HL-60 (cell line): ENCODE results near the gene TTYH2.

Source experiments
- DNase-seq, 2 experiments: peaks; one replicate each; pipeline ENCODE4 v3.0.0-alpha.2; 2010 to 2020; ENCODE audit warnings: low read depth in 1 of 2, low spot score in 1 of 2
- H3K27ac ChIP-seq: fragments of 250-450 bp; sonication (Bioruptor Pico); replicated peaks from 2 replicates; pipeline ENCODE4 v1.5.1; 2020; ENCODE audit warnings: mild to moderate bottlenecking, moderate library complexity
- H3K27me3 ChIP-seq: fragments of 250-450 bp; sonication (Bioruptor Pico); 2 replicates; pipeline ENCODE4 v1.5.1; 2021; ENCODE audit warnings: mild to moderate bottlenecking, moderate library complexity; ENCODE audit not compliant: insufficient read depth, poor library complexity, severe bottlenecking
- H3K4me3 ChIP-seq: replicated peaks from 2 replicates; pipeline ENCODE4 v1.5.1; 2011; ENCODE audit warnings: mild to moderate bottlenecking, control low read depth, low read length; ENCODE audit not compliant: insufficient read depth
- GABPA ChIP-seq: IDR thresholded peaks from 2 replicates; pipeline ENCODE4 v1.6.1; 2012; ENCODE audit warnings: low read depth
- POLR2AphosphoS5 ChIP-seq: IDR thresholded peaks from 2 replicates; pipeline ENCODE4 v1.6.1; 2012; ENCODE audit warnings: low read depth
- SPI1 ChIP-seq: IDR thresholded peaks from 2 replicates; pipeline ENCODE4 v1.6.1; 2012; ENCODE audit warnings: low read depth, mild to moderate bottlenecking, borderline replicate concordance
- TF ChIP-seq, protein P1 (sequence below): IDR thresholded peaks from 2 replicates; pipeline ENCODE4 v1.6.1; 2012; ENCODE audit warnings: low read depth; ENCODE audit not compliant: insufficient replicate concordance
- TF ChIP-seq, protein P2 (sequence below): IDR thresholded peaks from one replicate; pipeline ENCODE4 v1.5.1; 2011; ENCODE audit warnings: low read length, control low read depth, inconsistent platforms; ENCODE audit not compliant: insufficient read depth

The TTYH2 gene

GRCh38 chr17:74250324-74250995 lies 37.1 kb downstream of the TTYH2 start:
- no peak for DNase-seq
- TF ChIP-seq, protein P1, sequence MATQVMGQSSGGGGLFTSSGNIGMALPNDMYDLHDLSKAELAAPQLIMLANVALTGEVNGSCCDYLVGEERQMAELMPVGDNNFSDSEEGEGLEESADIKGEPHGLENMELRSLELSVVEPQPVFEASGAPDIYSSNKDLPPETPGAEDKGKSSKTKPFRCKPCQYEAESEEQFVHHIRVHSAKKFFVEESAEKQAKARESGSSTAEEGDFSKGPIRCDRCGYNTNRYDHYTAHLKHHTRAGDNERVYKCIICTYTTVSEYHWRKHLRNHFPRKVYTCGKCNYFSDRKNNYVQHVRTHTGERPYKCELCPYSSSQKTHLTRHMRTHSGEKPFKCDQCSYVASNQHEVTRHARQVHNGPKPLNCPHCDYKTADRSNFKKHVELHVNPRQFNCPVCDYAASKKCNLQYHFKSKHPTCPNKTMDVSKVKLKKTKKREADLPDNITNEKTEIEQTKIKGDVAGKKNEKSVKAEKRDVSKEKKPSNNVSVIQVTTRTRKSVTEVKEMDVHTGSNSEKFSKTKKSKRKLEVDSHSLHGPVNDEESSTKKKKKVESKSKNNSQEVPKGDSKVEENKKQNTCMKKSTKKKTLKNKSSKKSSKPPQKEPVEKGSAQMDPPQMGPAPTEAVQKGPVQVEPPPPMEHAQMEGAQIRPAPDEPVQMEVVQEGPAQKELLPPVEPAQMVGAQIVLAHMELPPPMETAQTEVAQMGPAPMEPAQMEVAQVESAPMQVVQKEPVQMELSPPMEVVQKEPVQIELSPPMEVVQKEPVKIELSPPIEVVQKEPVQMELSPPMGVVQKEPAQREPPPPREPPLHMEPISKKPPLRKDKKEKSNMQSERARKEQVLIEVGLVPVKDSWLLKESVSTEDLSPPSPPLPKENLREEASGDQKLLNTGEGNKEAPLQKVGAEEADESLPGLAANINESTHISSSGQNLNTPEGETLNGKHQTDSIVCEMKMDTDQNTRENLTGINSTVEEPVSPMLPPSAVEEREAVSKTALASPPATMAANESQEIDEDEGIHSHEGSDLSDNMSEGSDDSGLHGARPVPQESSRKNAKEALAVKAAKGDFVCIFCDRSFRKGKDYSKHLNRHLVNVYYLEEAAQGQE = no peak
- TF ChIP-seq GABPA = no peak
- TF ChIP-seq SPI1 = no peak
- no peak for TF ChIP-seq POLR2AphosphoS5
- TF ChIP-seq, protein P2, sequence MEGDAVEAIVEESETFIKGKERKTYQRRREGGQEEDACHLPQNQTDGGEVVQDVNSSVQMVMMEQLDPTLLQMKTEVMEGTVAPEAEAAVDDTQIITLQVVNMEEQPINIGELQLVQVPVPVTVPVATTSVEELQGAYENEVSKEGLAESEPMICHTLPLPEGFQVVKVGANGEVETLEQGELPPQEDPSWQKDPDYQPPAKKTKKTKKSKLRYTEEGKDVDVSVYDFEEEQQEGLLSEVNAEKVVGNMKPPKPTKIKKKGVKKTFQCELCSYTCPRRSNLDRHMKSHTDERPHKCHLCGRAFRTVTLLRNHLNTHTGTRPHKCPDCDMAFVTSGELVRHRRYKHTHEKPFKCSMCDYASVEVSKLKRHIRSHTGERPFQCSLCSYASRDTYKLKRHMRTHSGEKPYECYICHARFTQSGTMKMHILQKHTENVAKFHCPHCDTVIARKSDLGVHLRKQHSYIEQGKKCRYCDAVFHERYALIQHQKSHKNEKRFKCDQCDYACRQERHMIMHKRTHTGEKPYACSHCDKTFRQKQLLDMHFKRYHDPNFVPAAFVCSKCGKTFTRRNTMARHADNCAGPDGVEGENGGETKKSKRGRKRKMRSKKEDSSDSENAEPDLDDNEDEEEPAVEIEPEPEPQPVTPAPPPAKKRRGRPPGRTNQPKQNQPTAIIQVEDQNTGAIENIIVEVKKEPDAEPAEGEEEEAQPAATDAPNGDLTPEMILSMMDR = no peak
- Histone ChIP-seq H3K27me3 (no peaks in the 10 kb centered on the region), H3K4me3 (no peak overlapping the region), H3K27ac (no peak overlapping the region)

DNA sequence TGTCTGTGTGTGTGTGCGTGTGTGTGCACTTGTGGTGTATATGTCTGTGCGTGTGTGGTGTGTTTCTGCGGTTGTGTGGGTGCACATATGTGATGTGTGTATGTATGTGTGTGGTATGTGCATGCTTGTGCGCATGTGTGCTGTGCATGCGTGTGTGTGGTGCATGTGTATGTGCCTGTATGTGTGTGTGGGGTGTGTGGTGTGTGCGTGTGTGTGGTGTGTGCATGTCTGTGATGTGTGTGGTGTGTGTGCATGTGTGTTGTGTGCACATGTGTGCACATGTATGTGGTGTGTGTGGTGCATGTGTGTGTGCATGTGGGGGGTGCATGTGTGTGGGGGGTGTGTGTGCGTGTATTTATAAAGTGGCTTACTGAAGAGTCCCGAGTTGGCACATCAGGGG lies 37.7 kb downstream of the TTYH2 start:
- Histone ChIP-seq H3K4me3 (no peak overlapping the region), H3K27me3 (no peaks in the 10 kb centered on the region), H3K27ac (no peak overlapping the region)
- TF ChIP-seq GABPA (no peak), POLR2AphosphoS5 (no peak), SPI1 (no peak)
- TF ChIP-seq, protein P2 = no peak
- TF ChIP-seq, protein P1 = no peak
- no peak for DNase-seq

- no peak for TF ChIP-seq SPI1
- Histone ChIP-seq H3K4me3 (no peak overlapping the region), H3K27me3 (no peaks in the 10 kb centered on the region), H3K27ac (no peak overlapping the region)
- no peak for DNase-seq
Measured at GRCh38 chr17:74251569-74251968, 38.2 kb downstream of the TTYH2 start.

DNA sequence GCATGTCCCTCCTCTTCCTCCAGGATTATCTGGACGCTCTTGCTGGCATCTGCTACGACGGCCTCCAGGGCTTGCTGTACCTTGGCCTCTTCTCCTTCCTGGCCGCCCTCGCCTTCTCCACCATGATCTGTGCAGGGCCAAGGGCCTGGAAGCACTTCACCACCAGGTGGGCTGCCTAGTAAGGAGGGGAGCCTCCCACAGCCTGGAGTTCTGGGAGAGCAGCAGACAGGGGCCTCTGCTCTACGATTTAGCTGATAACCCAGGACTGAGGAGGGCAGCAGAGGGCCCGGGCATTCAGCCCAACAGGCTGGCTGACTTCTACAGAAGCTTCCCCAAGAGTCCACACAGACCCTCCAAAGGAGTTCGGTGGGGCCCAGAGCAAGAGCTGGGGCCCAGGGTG lies 38.8 kb downstream of the TTYH2 start:
- DNase-seq = no peak
- H3K4me3 ChIP-seq = no peak overlapping the region
- no peaks in the 10 kb centered on the region for H3K27me3 ChIP-seq
- H3K27ac ChIP-seq = no peak overlapping the region
- no peak for TF ChIP-seq SPI1
- TF ChIP-seq, protein P1 = no peak
- TF ChIP-seq POLR2AphosphoS5 = no peak
- TF ChIP-seq, protein P2 = no peak
- no peak for TF ChIP-seq GABPA
